ENCODE data around the gene KCNQ1. TPM values are rescaled to one million over a fixed set of nuclear protein-coding genes. Genes with fewer than 3 reads are reported as not detected.

The KCNQ1 gene
- total and polyA plus RNA-seq, 9 of the 15 experiments (the other 6 are each of a cell fraction or from before 2014, with no cell fraction given), result 0.44 TPM; not detected in 8

DNA sequence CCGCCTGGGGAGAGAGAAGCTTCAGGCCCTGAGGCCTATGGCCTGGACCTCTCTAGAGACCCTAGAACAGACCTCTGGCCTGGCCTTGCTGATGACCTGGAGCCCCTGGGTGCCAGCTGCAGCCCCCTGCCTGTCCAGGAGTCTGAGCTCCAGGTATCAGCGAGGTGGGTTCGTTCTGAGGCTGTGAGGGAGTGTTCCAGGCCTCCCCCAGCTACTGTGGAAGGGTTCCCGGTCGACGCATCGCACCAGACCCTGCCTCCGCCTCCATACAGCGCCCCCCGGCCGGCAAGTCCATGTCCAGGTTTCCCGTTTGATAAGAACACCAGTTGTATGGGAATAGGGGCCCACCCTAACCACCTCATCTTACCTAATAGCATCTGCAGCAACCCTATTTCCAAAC is 111.1 kb downstream of the KCNQ1 start:
- CTCF ChIA-PET (ENCODE audit: low intra/inter-chr PET ratio), result no interaction called here

DNA sequence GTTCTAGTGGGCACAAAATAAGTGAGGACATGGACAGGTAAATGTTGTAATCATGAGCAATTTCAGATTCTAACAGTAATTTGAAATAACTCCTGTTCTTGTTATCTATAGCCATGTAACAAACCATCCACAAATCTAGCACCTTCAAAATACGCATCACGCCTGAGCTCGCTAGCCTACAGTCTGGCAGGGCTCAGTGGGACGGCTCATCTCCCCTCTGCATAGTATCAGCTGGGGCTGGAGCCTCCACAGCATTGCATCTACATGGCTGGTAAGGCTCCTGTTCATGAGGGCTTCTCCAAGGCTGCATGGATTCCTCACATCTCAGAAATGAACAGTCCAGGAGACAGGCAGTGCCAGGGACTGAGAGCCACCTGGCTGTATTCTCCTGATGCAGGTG is 112.6 kb downstream of the KCNQ1 start:
- Histone ChIP-seq H3K27ac (ENCODE audit: extremely low read depth, low read depth, low read length) (no peak overlapping the region), H3K4me3 (no peak overlapping the region), H3K27me3 (ENCODE audit: control insufficient read depth in 2 of 2, insufficient read depth in 2 of 2, low read length in 2 of 2) (peaks cover 10 to 44% of the 10 kb centered on the region in 2 experiments), H3K9ac (ENCODE audit: insufficient read depth in 1 of 2, low read depth in 2 of 2, low read length in 2 of 2) (no peak overlapping the region), H3K9me3 (replicated peaks; ENCODE audit: control insufficient read depth, insufficient read depth, low read depth, low read length) (no peaks in the 10 kb centered on the region), H3K4me2 (ENCODE audit: insufficient read depth, low read length) (no peak overlapping the region), H3K4me1 (replicated peaks in 1 of 2; ENCODE audit: control insufficient read depth in 2 of 2, insufficient read depth in 2 of 2, low read length in 2 of 2) (peaks cover 0 to 33% of the 10 kb centered on the region in 2 experiments; a peak in 2 of 5 replicates), H4K20me1 (replicated peaks; ENCODE audit: control insufficient read depth, insufficient read depth, low read length) (no peaks in the 10 kb centered on the region; the same call in 1 of the 2 replicates), H3K9me1 (ENCODE audit: control insufficient read depth, insufficient read depth, low read length) (no peaks in the 10 kb centered on the region), H2AFZ (ENCODE audit: low read depth, low read length) (no peak overlapping the region), H3K36me3 (ENCODE audit: control insufficient read depth, insufficient read depth, low read length) (no peaks in the 10 kb centered on the region), H3K79me2 (ENCODE audit: control insufficient read depth, insufficient read depth, low read length) (no peaks in the 10 kb centered on the region)
- FAIRE-seq (no peak), DNase-seq (ENCODE audit: extremely low read depth in 1 of 4, low spot score in 3 of 4) (no peak), ATAC-seq (no peak)
- intact Hi-C loops (cut with micrococcal nuclease), result no loop called here
- WGBS (ENCODE audit: insufficient coverage, low coverage, missing lambda C conversion rate), result 40% methylated on average over 3 of the region's 4 CpGs
- no TSS peak for BruUV-seq (replicated peaks)
- ChIA-PET POLR2A (no interaction called here), CTCF (ENCODE audit: low intra/inter-chr PET ratio) (no interaction called here)
- in situ Hi-C loops (cut with MboI), result no loop called here
- TF ChIP-seq TRIM24 (IDR thresholded peaks at IDR 0.05) (no peak), PCBP1 (IDR thresholded peaks at IDR 0.05; ENCODE audit: low read depth, low read length, poor library complexity, severe bottlenecking) (no peak), KDM4B (IDR thresholded peaks at IDR 0.05; ENCODE audit: borderline replicate concordance in 2 of 2, low read depth in 1 of 2) (no peak), GTF2E2 (tag; IDR thresholded peaks at IDR 0.05) (no peak), ZNF133 (CRISPR knock-in tag; IDR thresholded peaks at IDR 0.05) (no peak), ILK (tag; IDR thresholded peaks at IDR 0.05; ENCODE audit: borderline replicate concordance, low read depth) (no peak), NFRKB (IDR thresholded peaks at IDR 0.05; ENCODE audit: low read depth) (no peak), ZNF695 (CRISPR knock-in tag; IDR thresholded peaks at IDR 0.05) (no peak), MXI1 (IDR thresholded peaks at IDR 0.05; ENCODE audit: low read depth, low read length) (no peak), ZNF76 (CRISPR knock-in tag; IDR thresholded peaks at IDR 0.05; ENCODE audit: borderline replicate concordance) (no peak)
- TF ChIP-seq, protein P1, sequence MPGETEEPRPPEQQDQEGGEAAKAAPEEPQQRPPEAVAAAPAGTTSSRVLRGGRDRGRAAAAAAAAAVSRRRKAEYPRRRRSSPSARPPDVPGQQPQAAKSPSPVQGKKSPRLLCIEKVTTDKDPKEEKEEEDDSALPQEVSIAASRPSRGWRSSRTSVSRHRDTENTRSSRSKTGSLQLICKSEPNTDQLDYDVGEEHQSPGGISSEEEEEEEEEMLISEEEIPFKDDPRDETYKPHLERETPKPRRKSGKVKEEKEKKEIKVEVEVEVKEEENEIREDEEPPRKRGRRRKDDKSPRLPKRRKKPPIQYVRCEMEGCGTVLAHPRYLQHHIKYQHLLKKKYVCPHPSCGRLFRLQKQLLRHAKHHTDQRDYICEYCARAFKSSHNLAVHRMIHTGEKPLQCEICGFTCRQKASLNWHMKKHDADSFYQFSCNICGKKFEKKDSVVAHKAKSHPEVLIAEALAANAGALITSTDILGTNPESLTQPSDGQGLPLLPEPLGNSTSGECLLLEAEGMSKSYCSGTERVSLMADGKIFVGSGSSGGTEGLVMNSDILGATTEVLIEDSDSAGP (CRISPR knock-in tag; IDR thresholded peaks at IDR 0.05), result no peak
- TF ChIP-seq, protein P2, sequence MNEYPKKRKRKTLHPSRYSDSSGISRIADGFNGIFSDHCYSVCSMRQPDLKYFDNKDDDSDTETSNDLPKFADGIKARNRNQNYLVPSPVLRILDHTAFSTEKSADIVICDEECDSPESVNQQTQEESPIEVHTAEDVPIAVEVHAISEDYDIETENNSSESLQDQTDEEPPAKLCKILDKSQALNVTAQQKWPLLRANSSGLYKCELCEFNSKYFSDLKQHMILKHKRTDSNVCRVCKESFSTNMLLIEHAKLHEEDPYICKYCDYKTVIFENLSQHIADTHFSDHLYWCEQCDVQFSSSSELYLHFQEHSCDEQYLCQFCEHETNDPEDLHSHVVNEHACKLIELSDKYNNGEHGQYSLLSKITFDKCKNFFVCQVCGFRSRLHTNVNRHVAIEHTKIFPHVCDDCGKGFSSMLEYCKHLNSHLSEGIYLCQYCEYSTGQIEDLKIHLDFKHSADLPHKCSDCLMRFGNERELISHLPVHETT (CRISPR knock-in tag; conservative IDR thresholded peaks at IDR 0.05 in 1 of 2, IDR thresholded peaks at IDR 0.05 in 1 of 2), result no peak

More for the DNA sequence above, 111.1 kb downstream of the KCNQ1 start:
- FAIRE-seq (no peak), DNase-seq (ENCODE audit: extremely low read depth in 1 of 4, low spot score in 3 of 4) (no peak), ATAC-seq (no peak)
- TF ChIP-seq ZNF174 (CRISPR knock-in tag; IDR thresholded peaks at IDR 0.05), result no peak
- no peaks in the 10 kb centered on the region; the same call in 1 of the 2 replicates for H4K20me1 ChIP-seq (replicated peaks; ENCODE audit: control insufficient read depth, insufficient read depth, low read length)
- WGBS (ENCODE audit: insufficient coverage, low coverage, missing lambda C conversion rate), result 24% methylated on average over 11 of the region's 12 CpGs
- H3K4me3 ChIP-seq, result no peak overlapping the region
- H3K4me2 ChIP-seq (ENCODE audit: insufficient read depth, low read length), result no peak overlapping the region
- BruUV-seq (replicated peaks), result no TSS peak
- H3K4me1 ChIP-seq (replicated peaks in 1 of 2; ENCODE audit: control insufficient read depth in 2 of 2, insufficient read depth in 2 of 2, low read length in 2 of 2), result peaks cover 0 to 18% of the 10 kb centered on the region in 2 experiments; a peak in 1 of 5 replicates
- H3K9ac ChIP-seq (ENCODE audit: insufficient read depth in 1 of 2, low read depth in 2 of 2, low read length in 2 of 2), result no peak overlapping the region
- no peaks in the 10 kb centered on the region for H3K79me2 ChIP-seq (ENCODE audit: control insufficient read depth, insufficient read depth, low read length)
- H3K9me3 ChIP-seq (replicated peaks; ENCODE audit: control insufficient read depth, insufficient read depth, low read depth, low read length), result no peaks in the 10 kb centered on the region
- in situ Hi-C loops (cut with MboI) (no loop called here), intact Hi-C loops (cut with micrococcal nuclease) (no loop called here)
- H3K36me3 ChIP-seq (ENCODE audit: control insufficient read depth, insufficient read depth, low read length), result no peaks in the 10 kb centered on the region
- no peak overlapping the region for H3K27ac ChIP-seq (ENCODE audit: extremely low read depth, low read depth, low read length)
- peaks cover 14 to 56% of the 10 kb centered on the region in 2 experiments for H3K27me3 ChIP-seq (ENCODE audit: control insufficient read depth in 2 of 2, insufficient read depth in 2 of 2, low read length in 2 of 2)
- no peaks in the 10 kb centered on the region for H3K9me1 ChIP-seq (ENCODE audit: control insufficient read depth, insufficient read depth, low read length)
- no peak overlapping the region for H2AFZ ChIP-seq (ENCODE audit: low read depth, low read length)
- POLR2A ChIA-PET, result interaction anchor here (0.5 to 0.8 kb wide), 3 partner anchors 8 to 374 kb away, joined by 3 read pairs; partner anchors contain the start of gene PHLDA2
